Kidney (tissue), 14 donors: Measurements from ENCODE around the gene GTPBP8. TPM values are rescaled to one million over a fixed set of nuclear protein-coding genes. Genes with fewer than 3 reads are reported as not detected.

Source experiments
- DNase-seq, 5 donors: peaks; one replicate each; pipeline ENCODE4 v3.0.0-alpha.2; 2013 to 2020
- FAIRE-seq: peaks from 2 replicates; lab custom pipeline; 2012; peaks lifted over from hg19 to GRCh38; lab: Jason Lieb, UNC
- H3K27ac ChIP-seq, 2 donors: one replicate each; pipeline ENCODE4 v1.7.0; 2013; ENCODE audit warnings: low read depth in 2 of 2, low read length in 2 of 2, inconsistent platforms in 1 of 2
- H3K27me3 ChIP-seq: one replicate; pipeline ENCODE4 v1.7.1; 2013; ENCODE audit warnings: low read length, inconsistent platforms; ENCODE audit not compliant: control insufficient read depth, insufficient read depth
- H3K36me3 ChIP-seq, 3 donors: one replicate each; pipeline versions ENCODE4 v1.7.0 to v1.7.1; 2013; ENCODE audit warnings: low read length in 3 of 3, control low read depth in 1 of 3, inconsistent platforms in 1 of 3; ENCODE audit not compliant: insufficient read depth in 3 of 3, control insufficient read depth in 2 of 3
- H3K4me1 ChIP-seq, 3 donors: one replicate each; pipeline versions ENCODE4 v1.7.0 to v1.7.1; 2013; ENCODE audit warnings: low read length in 3 of 3, inconsistent platforms in 1 of 3, low read depth in 1 of 3; ENCODE audit not compliant: control insufficient read depth in 2 of 3, insufficient read depth in 2 of 3
- H3K4me3 ChIP-seq, 3 donors: one replicate each; pipeline versions ENCODE4 v1.7.0 to v1.8.1; 2013; ENCODE audit warnings: low read length in 3 of 3, control low read depth in 1 of 3, inconsistent platforms in 1 of 3
- H3K9ac ChIP-seq, 3 donors: one replicate each; pipeline versions ENCODE4 v1.7.0 to v1.7.1; 2013; ENCODE audit warnings: low read length in 3 of 3, control low read depth in 1 of 3, inconsistent platforms in 1 of 3
- H3K9me3 ChIP-seq, 3 donors: one replicate each; pipeline versions ENCODE4 v1.7.0 to v1.7.1; 2013; ENCODE audit warnings: low read length in 3 of 3, control low read depth in 1 of 3, inconsistent platforms in 1 of 3; ENCODE audit not compliant: control insufficient read depth in 2 of 3, insufficient read depth in 1 of 3
- CTCF ChIP-seq: IDR thresholded peaks from 3 replicates; pipeline ENCODE4 v1.5.1; 2012; ENCODE audit warnings: mild to moderate bottlenecking, moderate library complexity, borderline replicate concordance; ENCODE audit not compliant: insufficient read depth; ENCODE audit errors: extremely low read depth
- intact Hi-C: fragments of 100-400 bp; cut with DNase I; formaldehyde crosslinking; loops from one replicate; pipeline ENCODE4 v1.11.1; 2022
- polyA plus RNA-seq: library from polyadenylated mRNA; stranded (reverse); fragments of 350-450 nt; fragmentation: Illumina TruSeq; extraction: RNeasy Lipid Tissue Mini Kit (QIAGEN cat#74804); gene quantifications from one replicate; pipeline ENCODE4 v1.2.3, GENCODE V29; 2014; ENCODE audit warnings: low read depth, low replicate concordance; ENCODE audit not compliant: insufficient read depth
- total RNA-seq: library from RNA; stranded (reverse); fragmentation: NEBNext Ultra II Directional; extraction: Animal tissue kit (Norgen Biotek cat#: 25700); gene quantifications from one replicate; pipeline ENCODE4 v1.2.1, GENCODE V29; 2021
- donor health status: control.
- donor health status: control.
- donor health status: control.
- donor health status: control.
- donor health status: control.
- donor health status: DM: yes; HTN: yes; CAD: no.
- donor health status: Normal renal cell carcinoma (clear cell type).

The GTPBP8 gene
- total and polyA plus RNA-seq, 2 donors from 2014 or later = 11.0 to 13.7 TPM

- no peaks in the 10 kb centered on the region for H3K36me3 ChIP-seq
- no peak overlapping the region for H3K4me3 ChIP-seq
- DNase-seq (no peak), FAIRE-seq (no peak)
- no peaks in the 10 kb centered on the region for H3K4me1 ChIP-seq
- no peaks in the 10 kb centered on the region for H3K27me3 ChIP-seq
- H3K9me3 ChIP-seq = no peaks in the 10 kb centered on the region
- intact Hi-C loops = no loop called here
- no peak for TF ChIP-seq CTCF
- H3K27ac ChIP-seq = no peak overlapping the region
- no peak overlapping the region for H3K9ac ChIP-seq
Observed at GRCh38 chr3:112973325-112974177, 17.2 kb upstream of the GTPBP8 start.

GRCh38 chr3:112974178-112974517 is 16.6 kb upstream of the GTPBP8 start:
- Histone ChIP-seq H3K27ac (no peak overlapping the region), H3K4me1 (no peaks in the 10 kb centered on the region), H3K27me3 (no peaks in the 10 kb centered on the region), H3K36me3 (no peaks in the 10 kb centered on the region), H3K9ac (no peak overlapping the region), H3K4me3 (no peak overlapping the region), H3K9me3 (no peaks in the 10 kb centered on the region)
- FAIRE-seq (no peak), DNase-seq (no peak)
- TF ChIP-seq CTCF = no peak
- intact Hi-C loops = no loop called here

GRCh38 chr3:112974894-112975293 is 15.9 kb upstream of the GTPBP8 start, which contains the start of gene CD200R1:
CD200R1 (minus strand) TSS chr3:112975103; CDS start chr3:112974857, 246 bp downstream.
- TF ChIP-seq CTCF = no peak
- H3K9ac ChIP-seq = no peak within 1 kb of the TSS
- intact Hi-C loops = no loop called here
- DNase-seq = no peak
- no peaks in the 10 kb centered on the region for H3K4me1 ChIP-seq
- H3K4me3 ChIP-seq = no peak within 1 kb of the TSS
- no peak within 1 kb of the TSS for H3K27ac ChIP-seq
- H3K27me3 ChIP-seq = no peaks in the 10 kb centered on the region
- FAIRE-seq = no peak
- no peaks in the 10 kb centered on the region for H3K36me3 ChIP-seq
- H3K9me3 ChIP-seq = no peaks in the 10 kb centered on the region
